ENCODE measurements around the gene ATP2B2.
"Not testable (repeated sequence)": the region's sequence is repeated elsewhere in the genome, so short reads cannot be mapped to it uniquely, and the experiment has no call there.

Gene ATP2B2

GRCh38 chr3:10387881-10388609, 117.3 kb downstream of the ATP2B2 start:
- no peak for DNase-seq
- no peak overlapping the region for H3K27ac ChIP-seq (ENCODE audit: insufficient read depth, low read length, poor library complexity, severe bottlenecking)
- H3K27me3 ChIP-seq (replicated peaks; ENCODE audit: control insufficient read depth, insufficient read depth, low read length, poor library complexity, severe bottlenecking), result no peaks in the 10 kb centered on the region
- H3K4me3 ChIP-seq (ENCODE audit: insufficient read depth, low read depth, low read length, poor library complexity, severe bottlenecking), result no peak overlapping the region
- H3K4me1 ChIP-seq (ENCODE audit: control insufficient read depth, insufficient read depth, low read length, poor library complexity, severe bottlenecking), result peaks cover 5% of the 10 kb centered on the region
- no peaks in the 10 kb centered on the region for H3K36me3 ChIP-seq (ENCODE audit: control insufficient read depth, insufficient read depth, low read length)
- H3K9me3 ChIP-seq (ENCODE audit: control insufficient read depth, low read length), result no peaks in the 10 kb centered on the region

GRCh38 chr3:10386121-10386520, 119.3 kb downstream of the ATP2B2 start:
- H3K27ac ChIP-seq (ENCODE audit: insufficient read depth, low read length, poor library complexity, severe bottlenecking), result no peak overlapping the region
- H3K27me3 ChIP-seq (replicated peaks; ENCODE audit: control insufficient read depth, insufficient read depth, low read length, poor library complexity, severe bottlenecking), result no peaks in the 10 kb centered on the region
- DNase-seq, result no peak
- no peak overlapping the region for H3K4me3 ChIP-seq (ENCODE audit: insufficient read depth, low read depth, low read length, poor library complexity, severe bottlenecking)
- no peaks in the 10 kb centered on the region for H3K36me3 ChIP-seq (ENCODE audit: control insufficient read depth, insufficient read depth, low read length)
- no peaks in the 10 kb centered on the region for H3K9me3 ChIP-seq (ENCODE audit: control insufficient read depth, low read length)
- H3K4me1 ChIP-seq (ENCODE audit: control insufficient read depth, insufficient read depth, low read length, poor library complexity, severe bottlenecking), result peaks cover 5% of the 10 kb centered on the region

GRCh38 chr3:10384541-10385360, 120.6 kb downstream of the ATP2B2 start:
- H3K9me3 ChIP-seq (ENCODE audit: control insufficient read depth, low read length), result no peaks in the 10 kb centered on the region
- no peak overlapping the region for H3K4me3 ChIP-seq (ENCODE audit: insufficient read depth, low read depth, low read length, poor library complexity, severe bottlenecking)
- H3K4me1 ChIP-seq (ENCODE audit: control insufficient read depth, insufficient read depth, low read length, poor library complexity, severe bottlenecking), result peaks cover 1% of the 10 kb centered on the region
- no peak overlapping the region for H3K27ac ChIP-seq (ENCODE audit: insufficient read depth, low read length, poor library complexity, severe bottlenecking)
- no peaks in the 10 kb centered on the region for H3K36me3 ChIP-seq (ENCODE audit: control insufficient read depth, insufficient read depth, low read length)
- H3K27me3 ChIP-seq (replicated peaks; ENCODE audit: control insufficient read depth, insufficient read depth, low read length, poor library complexity, severe bottlenecking), result no peaks in the 10 kb centered on the region
- no peak for DNase-seq

- no peak overlapping the region for H3K4me3 ChIP-seq (ENCODE audit: insufficient read depth, low read depth, low read length, poor library complexity, severe bottlenecking)
- H3K4me1 ChIP-seq (ENCODE audit: control insufficient read depth, insufficient read depth, low read length, poor library complexity, severe bottlenecking), result no peaks in the 10 kb centered on the region
- no peak for DNase-seq
- no peaks in the 10 kb centered on the region for H3K9me3 ChIP-seq (ENCODE audit: control insufficient read depth, low read length)
- no peak overlapping the region for H3K27ac ChIP-seq (ENCODE audit: insufficient read depth, low read length, poor library complexity, severe bottlenecking)
- no peaks in the 10 kb centered on the region for H3K27me3 ChIP-seq (replicated peaks; ENCODE audit: control insufficient read depth, insufficient read depth, low read length, poor library complexity, severe bottlenecking)
- H3K36me3 ChIP-seq (ENCODE audit: control insufficient read depth, insufficient read depth, low read length), result no peaks in the 10 kb centered on the region
Observed at GRCh38 chr3:10383850-10384248, 121.5 kb downstream of the ATP2B2 start.

- Histone ChIP-seq H3K4me3 (ENCODE audit: insufficient read depth, low read depth, low read length, poor library complexity, severe bottlenecking) (no peak overlapping the region), H3K4me1 (ENCODE audit: control insufficient read depth, insufficient read depth, low read length, poor library complexity, severe bottlenecking) (no peaks in the 10 kb centered on the region), H3K27me3 (replicated peaks; ENCODE audit: control insufficient read depth, insufficient read depth, low read length, poor library complexity, severe bottlenecking) (no peaks in the 10 kb centered on the region), H3K9me3 (ENCODE audit: control insufficient read depth, low read length) (no peaks in the 10 kb centered on the region), H3K36me3 (ENCODE audit: control insufficient read depth, insufficient read depth, low read length) (no peaks in the 10 kb centered on the region), H3K27ac (ENCODE audit: insufficient read depth, low read length, poor library complexity, severe bottlenecking) (no peak overlapping the region)
- DNase-seq, result no peak
Observed at GRCh38 chr3:10382892-10383849, 122.2 kb downstream of the ATP2B2 start.

- not testable (repeated sequence) for DNase-seq; H3K4me3 ChIP-seq (ENCODE audit: insufficient read depth, low read depth, low read length, poor library complexity, severe bottlenecking); H3K27ac ChIP-seq (ENCODE audit: insufficient read depth, low read length, poor library complexity, severe bottlenecking); H3K36me3 ChIP-seq (ENCODE audit: control insufficient read depth, insufficient read depth, low read length); H3K4me1 ChIP-seq (ENCODE audit: control insufficient read depth, insufficient read depth, low read length, poor library complexity, severe bottlenecking); H3K27me3 ChIP-seq (replicated peaks; ENCODE audit: control insufficient read depth, insufficient read depth, low read length, poor library complexity, severe bottlenecking); H3K9me3 ChIP-seq (ENCODE audit: control insufficient read depth, low read length)
Observed at GRCh38 chr3:10382445-10382844, 122.9 kb downstream of the ATP2B2 start.

- H3K9me3 ChIP-seq (ENCODE audit: control insufficient read depth, low read length), result no peaks in the 10 kb centered on the region
Observed at GRCh38 chr3:10381336-10381735, 124.0 kb downstream of the ATP2B2 start.

GRCh38 chr3:10380906-10381305, 124.5 kb downstream of the ATP2B2 start:
- no peak for DNase-seq
- no peaks in the 10 kb centered on the region for H3K4me1 ChIP-seq (ENCODE audit: control insufficient read depth, insufficient read depth, low read length, poor library complexity, severe bottlenecking)
- no peaks in the 10 kb centered on the region for H3K36me3 ChIP-seq (ENCODE audit: control insufficient read depth, insufficient read depth, low read length)
- H3K9me3 ChIP-seq (ENCODE audit: control insufficient read depth, low read length), result no peaks in the 10 kb centered on the region
- no peak overlapping the region for H3K4me3 ChIP-seq (ENCODE audit: insufficient read depth, low read depth, low read length, poor library complexity, severe bottlenecking)
- H3K27ac ChIP-seq (ENCODE audit: insufficient read depth, low read length, poor library complexity, severe bottlenecking), result no peak overlapping the region
- H3K27me3 ChIP-seq (replicated peaks; ENCODE audit: control insufficient read depth, insufficient read depth, low read length, poor library complexity, severe bottlenecking), result no peaks in the 10 kb centered on the region

More at GRCh38 chr3:10381336-10381735, 124.0 kb downstream of the ATP2B2 start:
- no peak for DNase-seq
- no peak overlapping the region for H3K4me3 ChIP-seq (ENCODE audit: insufficient read depth, low read depth, low read length, poor library complexity, severe bottlenecking)
- H3K27me3 ChIP-seq (replicated peaks; ENCODE audit: control insufficient read depth, insufficient read depth, low read length, poor library complexity, severe bottlenecking), result no peaks in the 10 kb centered on the region
- H3K4me1 ChIP-seq (ENCODE audit: control insufficient read depth, insufficient read depth, low read length, poor library complexity, severe bottlenecking), result no peaks in the 10 kb centered on the region
- H3K36me3 ChIP-seq (ENCODE audit: control insufficient read depth, insufficient read depth, low read length), result no peaks in the 10 kb centered on the region
- H3K27ac ChIP-seq (ENCODE audit: insufficient read depth, low read length, poor library complexity, severe bottlenecking), result no peak overlapping the region

GRCh38 chr3:10379961-10380360, 125.4 kb downstream of the ATP2B2 start:
- no peaks in the 10 kb centered on the region for H3K9me3 ChIP-seq (ENCODE audit: control insufficient read depth, low read length)
- DNase-seq, result no peak
- H3K4me3 ChIP-seq (ENCODE audit: insufficient read depth, low read depth, low read length, poor library complexity, severe bottlenecking), result no peak overlapping the region
- no peaks in the 10 kb centered on the region for H3K36me3 ChIP-seq (ENCODE audit: control insufficient read depth, insufficient read depth, low read length)
- no peaks in the 10 kb centered on the region for H3K27me3 ChIP-seq (replicated peaks; ENCODE audit: control insufficient read depth, insufficient read depth, low read length, poor library complexity, severe bottlenecking)
- no peaks in the 10 kb centered on the region for H3K4me1 ChIP-seq (ENCODE audit: control insufficient read depth, insufficient read depth, low read length, poor library complexity, severe bottlenecking)
- no peak overlapping the region for H3K27ac ChIP-seq (ENCODE audit: insufficient read depth, low read length, poor library complexity, severe bottlenecking)

Data from effector memory CD4-positive, alpha-beta T cell (primary cell).